GM19025 (cell line): Measurements from ENCODE around the gene ATG13.

Experiments used
- ATAC-seq: cut with Tn5 transposase; IDR thresholded peaks from one replicate; pipeline ENCODE4 v1.9.1; 2021; ENCODE audit warnings: mild to moderate bottlenecking, low read depth, moderate library complexity; ENCODE audit not compliant: unreplicated experiment

The ATG13 gene

GRCh38 chr11:46719543-46720218 is 102.3 kb downstream of the ATG13 start:
- ATAC-seq: no peak

- no peak for ATAC-seq
Measured at GRCh38 chr11:46721286-46721685, 103.9 kb downstream of the ATG13 start.

GRCh38 chr11:46722566-46723358 is 105.4 kb downstream of the ATG13 start:
- ATAC-seq: no peak

- ATAC-seq: no peak
Measured at GRCh38 chr11:46723359-46723680, 106.0 kb downstream of the ATG13 start.

- no peak for ATAC-seq
Measured at GRCh38 chr11:46724088-46724487, 106.7 kb downstream of the ATG13 start.
